Measurements from ENCODE around the gene OR2J2.
"Not testable (repeated sequence)": the region's sequence is repeated elsewhere in the genome, so short reads cannot be mapped to it uniquely, and the experiment has no call there.

Gene OR2J2

DNA sequence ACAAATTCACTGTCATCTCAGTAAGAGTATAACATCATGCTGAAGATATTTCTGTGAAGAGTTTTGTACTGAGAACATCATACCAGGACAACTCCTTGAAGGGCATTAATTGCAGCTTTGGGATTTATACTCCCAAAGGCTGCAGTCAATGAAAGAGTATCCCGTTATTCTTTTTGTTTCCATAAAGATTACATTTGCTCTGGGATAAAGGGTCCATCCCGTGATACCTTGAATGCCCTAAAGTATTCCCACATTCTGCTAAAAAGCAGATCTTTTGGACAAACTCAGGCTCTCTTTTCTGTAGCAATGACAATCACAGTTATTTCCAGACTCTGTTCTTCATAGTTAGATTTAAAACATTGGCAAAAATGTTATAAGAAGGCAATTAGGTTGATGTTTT lies at the start of gene OR2J2:
Gene OR2J2 (plus strand): TSS at position 301 of the 400 bp plus-strand sequence. CDS start 2,729 bp downstream, outside the sequence.
- DNase-seq (ENCODE audit: low read depth, low spot score), result not testable (repeated sequence)

DNA sequence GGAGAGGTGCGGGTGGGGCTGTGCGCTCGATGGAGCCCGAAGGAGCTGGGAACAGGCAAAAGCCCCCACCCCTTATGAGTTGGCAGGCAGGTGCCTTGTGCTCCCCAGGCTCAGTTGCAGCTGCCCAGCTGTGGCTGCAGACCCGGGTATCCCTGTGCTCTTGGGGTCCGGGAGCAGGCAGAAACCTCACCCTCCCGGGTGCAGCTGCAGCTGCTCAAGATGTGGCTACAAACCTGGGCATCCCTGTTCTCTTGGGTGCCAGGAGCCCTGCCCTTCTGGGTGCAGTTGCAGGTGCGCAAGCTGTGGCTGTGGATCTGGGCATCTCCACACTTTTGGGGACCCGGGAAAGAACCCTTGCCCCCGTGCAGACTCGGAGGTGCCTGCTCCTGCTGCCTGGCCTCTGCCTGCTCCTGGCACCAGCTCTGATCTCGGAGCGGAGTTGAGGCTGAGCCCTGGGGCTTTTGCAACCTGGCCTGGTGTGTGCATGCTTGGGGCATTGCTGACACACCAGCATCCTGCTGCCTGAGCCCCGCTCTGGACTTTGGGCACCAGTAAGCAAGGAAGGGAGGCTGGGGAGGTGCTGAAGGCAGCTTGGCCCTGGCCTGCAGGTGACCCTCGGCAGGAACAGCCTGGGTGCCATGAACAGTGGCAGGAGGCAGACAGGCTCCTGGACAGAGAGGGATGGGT lies 41.2 kb upstream of the OR2J2 start:
- DNase-seq (ENCODE audit: low read depth, low spot score), result no peak

DNA sequence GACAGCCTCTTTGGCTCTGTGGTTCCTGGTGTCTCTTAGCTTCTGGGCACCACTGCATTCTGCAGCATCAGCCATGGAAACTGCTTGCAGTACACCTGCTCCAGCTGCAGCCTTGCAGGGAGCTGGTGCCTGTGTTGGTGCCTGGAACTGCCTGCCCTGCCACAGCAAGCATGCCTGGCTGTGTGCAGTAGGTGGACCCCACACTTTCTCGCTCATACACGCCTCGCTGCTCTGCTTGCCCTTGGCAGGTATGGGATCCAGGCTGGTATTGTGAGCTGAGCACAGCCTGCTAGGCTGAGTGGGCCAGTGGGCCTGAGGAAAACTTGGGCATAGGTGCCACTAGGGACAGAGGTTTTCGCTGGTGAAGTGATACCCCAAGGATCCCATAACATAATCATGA lies 40.1 kb upstream of the OR2J2 start:
- DNase-seq (ENCODE audit: low read depth, low spot score), result no peak

DNA sequence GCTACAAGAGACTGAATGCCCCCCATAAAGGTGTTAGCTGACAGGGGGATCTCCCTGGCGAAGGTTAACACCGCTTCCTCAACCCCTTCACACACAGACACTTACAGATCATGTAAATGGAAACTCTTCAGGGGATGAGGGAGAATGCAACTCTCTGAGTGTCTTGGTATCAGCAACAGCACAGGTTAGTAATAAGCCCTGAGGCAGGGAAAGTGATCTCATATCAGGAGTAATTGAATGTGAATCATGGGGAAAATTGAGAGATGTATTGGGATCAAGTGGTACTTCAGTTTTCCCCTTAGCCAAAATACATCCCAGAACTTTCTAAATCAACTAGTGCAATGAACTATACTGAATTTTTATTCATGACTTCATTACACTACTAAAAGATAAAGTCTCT lies 39.0 kb upstream of the OR2J2 start:
- DNase-seq (ENCODE audit: low read depth, low spot score), result no peak

DNA sequence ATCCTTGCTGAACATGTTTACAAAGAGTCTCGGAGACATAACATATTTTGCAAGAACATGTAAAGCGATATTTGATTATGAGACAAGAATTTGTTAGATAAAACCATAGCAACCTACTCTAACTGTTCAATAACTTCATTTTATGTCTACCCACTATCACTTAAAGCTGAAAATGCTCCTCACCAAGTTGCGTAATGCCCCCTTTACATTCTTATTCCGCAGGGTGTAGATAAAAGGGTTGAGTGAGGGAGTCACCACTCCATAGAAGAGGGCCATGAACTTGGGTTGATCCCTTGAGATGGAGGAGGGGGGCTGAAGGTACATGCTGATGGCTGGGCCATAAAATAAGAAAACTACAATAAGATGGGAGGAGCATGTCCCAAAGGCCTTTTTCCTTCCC lies 33.0 kb upstream of the OR2J2 start:
- DNase-seq (ENCODE audit: low read depth, low spot score), result no peak

DNA sequence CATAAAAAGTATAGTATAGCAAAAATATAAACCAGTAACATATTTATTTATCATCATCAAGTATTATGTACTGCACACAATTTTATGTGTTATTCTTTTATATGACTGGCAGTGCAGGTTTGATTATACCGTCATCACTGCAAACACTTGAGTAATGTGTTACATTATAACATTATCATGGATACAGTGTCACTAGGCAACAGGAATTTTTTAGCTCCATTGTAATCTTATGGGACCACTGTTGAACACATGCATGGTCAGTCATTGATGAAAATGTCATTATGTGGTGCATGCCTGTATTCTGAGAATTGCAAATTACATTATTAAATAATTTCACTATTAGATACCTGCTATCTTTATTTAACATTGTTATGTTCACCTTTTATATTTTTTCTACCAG lies 29.1 kb upstream of the OR2J2 start:
- DNase-seq (ENCODE audit: low read depth, low spot score), result no peak

DNA sequence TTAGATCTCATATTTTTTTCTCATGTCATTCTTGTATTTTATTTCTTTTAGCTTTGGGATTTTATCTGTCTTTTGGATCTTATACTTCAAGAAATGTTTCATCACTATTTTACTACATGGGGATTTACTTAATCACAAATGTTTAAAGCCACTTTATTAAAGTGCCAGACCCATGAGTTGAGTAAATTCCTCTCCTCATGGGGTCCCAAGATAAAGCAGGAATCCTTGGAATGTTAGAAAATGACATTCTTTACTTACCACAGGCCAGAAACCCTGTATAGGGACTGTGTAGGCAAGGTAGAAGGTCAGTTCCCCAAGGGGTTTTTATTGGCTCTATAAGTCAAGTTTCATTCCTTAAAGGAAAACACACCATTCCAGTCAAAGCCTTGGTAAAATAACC lies 28.4 kb upstream of the OR2J2 start:
- DNase-seq (ENCODE audit: low read depth, low spot score), result no peak

DNA sequence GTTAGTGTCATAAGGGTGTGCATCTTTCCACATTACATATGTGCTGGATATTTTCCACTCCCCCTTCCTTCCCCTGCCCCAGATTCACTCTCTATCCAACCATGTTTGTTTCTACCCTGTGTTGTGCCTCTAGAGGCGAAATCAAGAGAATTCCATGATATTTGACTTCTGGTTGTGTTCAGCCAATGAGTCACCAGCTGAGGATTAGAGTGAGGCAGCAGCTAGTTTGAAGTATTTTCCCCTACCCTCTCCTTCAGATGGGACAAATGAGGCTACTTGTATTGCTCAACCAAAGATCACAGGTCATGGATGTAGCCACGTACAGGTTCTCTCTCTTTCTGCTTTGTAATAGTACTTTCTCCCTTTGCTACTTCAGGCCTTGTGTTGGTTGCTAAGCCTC lies 24.5 kb upstream of the OR2J2 start:
- DNase-seq (ENCODE audit: low read depth, low spot score), result no peak

DNA sequence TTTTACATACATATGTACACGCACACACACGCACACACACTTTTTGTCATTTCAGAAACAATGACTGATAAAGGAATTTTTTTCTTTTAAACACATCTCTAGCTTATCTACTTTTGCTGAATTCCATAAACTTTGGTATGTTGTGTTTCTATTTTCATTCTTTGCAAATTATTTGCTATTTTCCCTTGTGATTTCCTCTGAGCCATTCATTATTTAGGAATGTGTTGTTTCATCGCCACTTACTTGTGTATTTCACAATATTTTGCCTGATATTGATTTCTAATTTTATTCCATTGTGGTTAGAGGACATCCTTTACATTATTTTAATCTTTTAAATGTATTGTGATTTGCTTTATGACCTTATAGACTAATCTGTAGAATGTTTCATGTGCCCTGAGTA lies 23.6 kb upstream of the OR2J2 start:
- no peak for DNase-seq (ENCODE audit: low read depth, low spot score)

DNA sequence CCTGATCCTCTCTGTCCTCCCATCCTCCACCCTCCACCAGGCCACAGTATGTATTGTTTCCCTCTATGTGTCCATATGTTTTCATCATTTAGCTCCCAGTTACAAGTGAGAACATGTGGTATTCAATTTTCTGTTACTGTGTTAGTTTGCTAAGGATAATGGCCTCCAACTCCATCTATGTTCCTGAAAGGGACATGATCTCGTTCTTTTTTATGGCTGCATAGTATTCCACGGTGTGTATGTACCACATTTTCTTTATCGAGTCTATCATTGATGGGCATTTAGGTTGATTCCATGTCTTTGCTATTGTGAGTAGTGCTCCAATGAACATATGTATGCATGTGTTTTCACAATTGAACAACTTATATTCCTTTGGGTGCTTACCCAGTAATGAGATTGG lies 21.3 kb upstream of the OR2J2 start:
- not testable (repeated sequence) for DNase-seq (ENCODE audit: low read depth, low spot score)

DNA sequence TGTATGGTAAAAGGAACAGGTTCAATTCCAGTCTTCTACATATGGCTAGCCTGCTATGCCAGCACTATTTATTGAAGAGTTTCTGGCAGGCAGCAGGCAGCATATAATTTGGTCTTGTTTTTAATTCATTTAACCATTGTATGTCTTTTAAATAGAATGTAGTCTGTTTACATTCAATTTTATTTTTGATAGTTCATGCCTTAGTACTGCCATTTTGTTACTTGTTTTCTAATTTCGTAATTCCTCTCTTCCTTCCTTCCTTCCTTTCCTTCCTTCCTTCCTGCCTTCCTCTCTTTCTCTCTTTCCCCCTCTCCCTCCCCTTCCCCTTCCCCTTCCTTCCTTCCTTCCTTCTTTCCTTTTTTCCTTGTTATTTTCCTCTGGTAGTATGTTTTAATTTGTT lies 17.6 kb upstream of the OR2J2 start:
- DNase-seq (ENCODE audit: low read depth, low spot score), result no peak

DNA sequence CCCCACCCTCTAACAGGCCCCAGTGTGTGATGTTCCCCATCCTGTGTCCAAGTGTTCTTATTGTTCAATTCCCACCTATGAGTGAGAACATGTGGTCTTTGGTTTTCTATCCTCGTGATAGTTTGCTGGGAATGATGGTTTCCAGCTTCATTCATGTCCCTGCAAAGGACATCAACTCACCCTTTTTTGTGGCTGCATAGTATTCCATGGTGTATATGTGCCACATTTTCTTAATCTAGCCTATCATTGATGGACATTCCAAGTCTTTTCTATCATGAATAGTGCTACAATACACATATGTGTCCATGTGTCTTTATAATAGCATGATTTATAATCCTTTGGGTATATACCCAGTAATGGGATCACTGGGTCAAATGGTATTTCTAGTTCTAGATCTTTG lies 15.5 kb upstream of the OR2J2 start:
- not testable (repeated sequence) for DNase-seq (ENCODE audit: low read depth, low spot score)

DNA sequence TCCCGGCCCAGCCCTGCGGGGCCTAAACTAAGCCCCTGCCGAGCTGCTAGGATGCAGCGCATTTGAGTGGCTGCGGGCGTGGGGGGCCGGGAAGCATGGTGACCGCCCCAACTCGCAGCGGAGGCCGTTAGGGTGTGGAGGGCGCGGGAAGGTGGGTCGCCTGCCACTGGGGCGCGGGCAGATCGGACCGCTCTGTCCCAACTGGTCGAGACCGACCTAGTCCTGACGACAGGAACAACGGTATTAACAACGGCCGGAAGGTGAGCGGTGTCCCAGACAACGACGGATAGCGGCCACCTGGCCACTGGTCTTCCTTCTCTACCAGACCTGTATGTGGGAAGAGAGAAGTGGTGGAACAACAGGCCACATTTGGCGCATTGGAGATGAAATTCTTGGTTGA lies 10.8 kb upstream of the OR2J2 start:
- not testable (repeated sequence) for DNase-seq (ENCODE audit: low read depth, low spot score)

DNA sequence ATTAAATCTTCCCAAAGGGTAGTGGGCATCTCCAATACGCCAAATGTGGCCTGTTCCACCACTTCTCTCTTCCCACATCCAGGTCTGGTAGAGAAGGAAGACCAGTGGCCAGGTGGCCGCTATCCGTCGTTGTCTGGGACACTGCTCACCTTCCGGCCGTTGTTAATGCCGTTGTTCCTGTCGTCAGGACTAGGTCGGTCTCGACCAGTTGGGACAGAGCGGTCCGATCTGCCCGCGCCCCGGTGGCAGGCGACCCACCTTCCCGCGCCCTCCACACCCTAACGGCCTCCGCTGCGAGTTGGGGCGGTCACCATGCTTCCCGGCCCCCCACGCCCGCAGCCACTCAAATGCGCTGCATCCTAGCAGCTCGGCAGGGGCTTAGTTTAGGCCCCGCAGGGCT lies 5.1 kb upstream of the OR2J2 start:
- DNase-seq (ENCODE audit: low read depth, low spot score), result not testable (repeated sequence)

DNA sequence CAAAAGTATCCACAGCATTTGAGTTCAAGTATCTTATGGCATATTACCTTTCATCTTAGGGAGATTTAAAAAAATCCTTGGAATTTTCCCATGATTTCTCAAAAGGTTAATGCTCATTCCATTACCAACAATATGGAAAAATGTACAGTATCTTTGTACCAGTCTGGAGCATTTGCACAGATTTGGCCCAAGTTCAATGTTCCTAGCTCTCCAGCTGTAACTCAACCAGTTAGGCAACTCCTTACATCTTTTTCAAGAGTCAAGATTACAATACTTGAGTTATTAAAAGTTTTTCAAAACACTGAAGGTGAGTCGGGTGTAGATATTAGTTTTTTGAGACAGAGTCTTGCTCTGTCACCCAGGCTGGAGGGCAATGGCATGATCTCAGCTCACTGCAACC lies 1.0 kb downstream of the OR2J2 start:
- no peak for DNase-seq (ENCODE audit: low read depth, low spot score)

DNA sequence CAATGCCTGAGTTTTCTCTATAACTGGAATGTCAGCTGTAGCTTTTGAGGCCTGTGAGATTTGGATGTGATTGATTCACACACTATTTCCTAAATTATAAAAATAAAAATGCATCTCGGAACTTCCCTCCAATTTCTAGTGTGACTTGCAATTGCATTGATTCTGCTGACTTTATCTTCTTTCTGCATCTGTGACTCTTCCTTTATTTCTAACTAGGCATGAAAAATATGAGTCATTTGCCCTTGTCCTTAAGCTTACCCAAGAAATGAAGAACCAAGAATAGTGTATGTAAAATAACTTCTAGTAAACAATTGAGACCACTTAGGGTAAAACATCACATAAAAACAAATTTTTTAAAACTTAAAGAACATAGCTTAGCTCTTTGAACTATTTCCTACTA lies 12.9 kb downstream of the OR2J2 start:
- DNase-seq (ENCODE audit: low read depth, low spot score), result no peak

DNA sequence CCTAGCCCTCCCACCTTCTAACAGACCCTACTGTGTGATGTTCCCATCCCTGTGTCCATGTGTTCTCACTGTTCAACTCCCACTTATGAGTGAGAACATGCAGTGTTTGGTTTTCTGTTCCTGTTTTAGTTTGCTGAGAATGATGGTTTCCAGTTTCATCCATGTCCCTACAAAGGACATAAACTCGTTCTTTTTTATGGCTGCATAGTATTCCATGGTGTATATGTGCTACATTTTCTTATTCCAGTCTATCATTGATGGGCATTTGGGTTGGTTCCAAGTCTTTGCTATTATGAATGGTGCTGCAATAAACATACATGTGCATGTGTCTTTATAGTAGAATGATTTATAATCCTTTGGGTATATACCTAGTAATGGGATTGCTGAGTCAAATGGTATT lies 18.0 kb downstream of the OR2J2 start:
- DNase-seq (ENCODE audit: low read depth, low spot score), result not testable (repeated sequence)

DNA sequence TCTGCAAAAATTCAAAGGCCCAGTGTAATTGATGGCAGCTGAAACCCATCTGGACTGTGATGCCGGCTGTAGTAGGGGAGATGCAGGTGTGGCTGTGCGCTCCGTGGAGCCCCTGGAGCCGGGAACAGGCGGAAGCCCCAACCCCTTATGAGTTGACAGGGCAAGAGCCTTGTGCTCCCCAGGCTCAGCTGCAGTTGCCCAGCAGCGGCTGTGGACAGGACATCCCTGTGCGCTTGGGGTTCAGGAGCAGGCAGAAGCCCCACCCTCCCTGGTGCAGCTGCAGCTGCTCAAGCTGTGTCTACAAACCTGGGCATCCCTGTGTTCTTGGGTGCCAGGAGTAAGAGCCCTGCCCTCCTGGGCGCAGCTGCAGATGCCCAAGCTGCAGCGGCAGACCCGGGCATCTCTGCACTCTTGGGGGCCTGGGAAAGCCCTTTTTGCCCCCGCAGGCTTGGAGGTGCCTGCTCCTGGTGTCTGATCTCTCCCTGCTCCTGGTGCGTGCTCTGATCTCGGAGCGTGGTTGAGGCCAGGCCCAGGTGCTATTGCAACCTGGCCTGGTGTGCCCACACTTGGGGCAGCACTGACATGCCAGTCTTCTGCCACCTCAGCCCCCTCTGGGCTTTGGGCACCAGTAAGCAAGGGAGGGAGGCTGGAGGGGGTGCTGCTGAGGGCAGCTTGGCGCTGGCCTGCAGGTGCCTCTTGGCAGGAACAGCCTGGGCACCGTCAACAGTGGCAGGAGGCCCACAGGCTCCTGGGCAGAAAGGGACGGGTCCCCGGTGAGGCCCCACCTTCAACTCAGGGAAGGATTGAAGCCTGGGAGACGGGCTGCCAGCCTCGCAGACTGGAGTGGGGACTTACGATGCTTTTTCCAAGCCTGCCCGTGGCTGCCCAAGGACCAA lies 30.3 kb downstream of the OR2J2 start:
- no peak for DNase-seq (ENCODE audit: low read depth, low spot score)

DNA sequence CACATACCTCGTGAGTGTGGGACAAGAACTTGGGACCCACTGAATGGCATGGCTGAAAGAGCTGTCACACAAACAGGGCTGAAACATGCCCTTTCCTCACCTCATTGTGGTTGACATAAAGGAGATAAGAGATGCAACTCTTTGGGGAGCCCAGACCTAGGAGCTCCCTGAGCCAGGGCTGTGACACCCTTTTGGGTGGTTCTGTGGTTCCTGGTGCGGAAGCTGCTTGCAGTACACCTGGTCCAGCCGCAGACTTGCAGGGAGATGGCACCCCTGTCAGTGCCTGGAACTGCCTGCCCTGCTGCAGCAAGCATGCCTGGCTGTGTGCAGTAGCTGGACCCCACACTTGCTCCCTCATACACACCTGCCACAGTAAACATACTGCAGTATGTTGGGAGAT lies 31.3 kb downstream of the OR2J2 start:
- DNase-seq (ENCODE audit: low read depth, low spot score), result no peak

DNA sequence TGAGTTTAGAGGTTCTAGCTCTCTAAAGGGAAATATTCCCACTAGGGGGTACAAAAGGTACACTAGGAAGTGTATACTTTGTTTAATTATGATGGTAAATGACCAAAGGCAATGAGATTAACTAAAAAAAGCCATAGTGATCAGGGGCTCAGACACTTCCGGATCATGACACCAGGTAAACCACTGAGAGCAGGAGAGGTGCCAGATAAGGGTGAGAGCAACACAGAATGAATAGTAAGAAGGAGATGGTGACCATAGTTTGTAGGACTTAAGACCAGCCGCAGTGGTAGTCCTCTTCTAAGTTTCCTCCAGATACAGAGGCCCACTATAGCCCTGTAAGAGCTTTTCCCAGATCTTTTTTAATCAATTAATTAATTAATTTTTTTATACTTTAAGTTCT lies 40.8 kb downstream of the OR2J2 start:
- DNase-seq (ENCODE audit: low read depth, low spot score), result no peak

DNA sequence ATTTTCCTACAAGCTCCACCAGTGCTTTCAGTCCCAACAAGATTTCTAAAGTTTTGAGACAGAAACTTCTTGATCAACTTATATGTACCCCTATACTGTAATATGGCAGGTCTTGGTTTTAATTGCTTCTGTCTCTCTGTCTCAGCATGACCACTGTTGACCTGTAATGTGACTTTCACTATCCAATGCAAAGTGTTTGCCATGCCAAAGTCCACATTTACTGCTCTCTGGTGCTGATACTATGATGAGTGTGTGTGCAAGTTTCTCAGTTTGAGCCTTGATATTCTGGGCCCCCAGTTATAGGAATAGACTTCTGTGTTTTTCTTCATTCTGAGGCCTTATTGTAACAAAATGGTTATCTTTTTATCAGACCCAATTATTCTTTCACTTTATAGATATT lies 45.8 kb downstream of the OR2J2 start:
- no peak for DNase-seq (ENCODE audit: low read depth, low spot score)

DNA sequence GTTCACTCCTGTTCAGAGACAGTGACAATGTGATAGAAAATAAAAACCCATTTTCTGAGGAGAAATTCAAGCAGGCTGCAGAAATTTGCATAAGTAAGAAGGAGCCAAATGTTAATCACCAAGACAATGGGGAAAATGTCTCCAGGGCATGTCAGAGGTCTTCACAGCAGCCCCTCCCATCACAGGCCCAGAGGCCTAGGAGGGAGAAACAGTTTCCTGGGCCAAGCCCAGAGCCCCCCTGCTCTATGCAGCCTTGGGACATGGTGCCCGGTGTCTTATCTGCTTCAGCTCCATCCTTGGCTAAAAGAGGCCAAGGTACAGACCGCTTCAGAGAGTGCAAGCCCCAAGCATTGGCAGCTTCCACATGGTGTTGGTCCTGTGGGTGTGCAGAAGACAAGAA lies 46.5 kb downstream of the OR2J2 start:
- not testable (repeated sequence) for DNase-seq (ENCODE audit: low read depth, low spot score)

DNA sequence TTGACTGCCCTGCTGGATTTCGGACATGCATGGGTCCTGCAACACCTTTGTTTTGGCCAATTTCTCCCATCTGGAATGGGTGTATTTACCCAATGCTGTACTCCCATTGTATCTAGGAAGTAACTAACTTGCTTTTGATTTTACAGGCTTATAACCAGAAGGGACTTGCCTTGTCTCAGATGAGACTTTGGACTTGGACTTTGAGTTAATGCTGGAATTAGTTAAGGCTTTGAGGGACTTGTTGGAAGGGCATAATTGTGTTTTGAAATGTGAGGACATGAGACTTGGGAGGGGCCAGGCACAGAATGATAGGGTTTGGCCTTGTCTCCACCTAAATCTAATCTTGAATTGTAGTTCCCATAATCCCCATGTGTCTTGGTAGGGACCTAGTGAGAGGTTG lies 47.3 kb downstream of the OR2J2 start:
- DNase-seq (ENCODE audit: low read depth, low spot score), result not testable (repeated sequence)

All from smooth muscle cell of the brain vasculature (primary cell).